ENCODE measurements around the gene PCSK5.
A peak's percentile ranks its signal among the peaks of the same experiment; 100 is the strongest.
"Not testable (repeated sequence)": the region's sequence is repeated elsewhere in the genome, so short reads cannot be mapped to it uniquely, and the experiment has no call there.

The PCSK5 gene

GRCh38 chr9:75890472-75891276, at the start of gene PCSK5:
PCSK5 (plus strand) TSS chr9:75890673; CDS start chr9:75891182, 509 bp downstream.
- peak; percentile 85 for DNase-seq

GRCh38 chr9:75844321-75844720, 46.2 kb upstream of the PCSK5 start:
- DNase-seq: no peak

- no peak for DNase-seq
Measured at GRCh38 chr9:75845806-75846205, 44.7 kb upstream of the PCSK5 start.

GRCh38 chr9:75847085-75847484, 43.4 kb upstream of the PCSK5 start:
- no peak for DNase-seq

GRCh38 chr9:75850459-75851200, 39.8 kb upstream of the PCSK5 start:
- no peak for DNase-seq

- DNase-seq: no peak
Measured at GRCh38 chr9:75851917-75852316, 38.6 kb upstream of the PCSK5 start.

GRCh38 chr9:75852746-75853145, 37.7 kb upstream of the PCSK5 start:
- DNase-seq: no peak

- DNase-seq: no peak
Measured at GRCh38 chr9:75855509-75855908, 35.0 kb upstream of the PCSK5 start.

GRCh38 chr9:75858497-75859092, 31.9 kb upstream of the PCSK5 start:
- DNase-seq: no peak

GRCh38 chr9:75864266-75864665, 26.2 kb upstream of the PCSK5 start:
- DNase-seq: no peak

GRCh38 chr9:75866273-75866871, 24.1 kb upstream of the PCSK5 start:
- DNase-seq: peak; percentile 51

- not testable (repeated sequence) for DNase-seq
Measured at GRCh38 chr9:75868526-75868925, 21.9 kb upstream of the PCSK5 start.

- no peak for DNase-seq
Measured at GRCh38 chr9:75869236-75869635, 21.2 kb upstream of the PCSK5 start.

GRCh38 chr9:75870450-75870849, 20.0 kb upstream of the PCSK5 start:
- DNase-seq: no peak

- DNase-seq: no peak
Measured at GRCh38 chr9:75871624-75872023, 18.8 kb upstream of the PCSK5 start.

GRCh38 chr9:75873712-75874111, 16.8 kb upstream of the PCSK5 start:
- no peak for DNase-seq

- no peak for DNase-seq
Measured at GRCh38 chr9:75876999-75877640, 13.4 kb upstream of the PCSK5 start.

- DNase-seq: no peak
Measured at GRCh38 chr9:75878488-75878860, 12.0 kb upstream of the PCSK5 start.

GRCh38 chr9:75880618-75881017, 9.9 kb upstream of the PCSK5 start:
- no peak for DNase-seq

GRCh38 chr9:75881761-75882160, 8.7 kb upstream of the PCSK5 start:
- no peak for DNase-seq

GRCh38 chr9:75885652-75886051, 4.8 kb upstream of the PCSK5 start:
- DNase-seq: no peak

- DNase-seq: no peak
Measured at GRCh38 chr9:75889577-75889976, 896 bp upstream of the PCSK5 start.

- no peak for DNase-seq
Measured at GRCh38 chr9:75889977-75890471, 449 bp upstream of the PCSK5 start.

Measured in activated CD8-positive, alpha-beta memory T cell treated with anti-CD3 and anti-CD28 coated beads, Interleukin-2, amount 50 U/mL, for 48 hours (primary cell).